HG03442 (cell line): ENCODE measurements around the gene ENDOV.
"Not testable (repeated sequence)": the region's sequence is repeated elsewhere in the genome, so short reads cannot be mapped to it uniquely, and the experiment has no call there.

Experiments
- ATAC-seq: cut with Tn5 transposase; IDR thresholded peaks from one replicate; pipeline ENCODE4 v1.9.1; 2021; ENCODE audit warnings: mild to moderate bottlenecking, moderate library complexity; ENCODE audit not compliant: unreplicated experiment

Gene ENDOV

GRCh38 chr17:80388175-80388574, 26.8 kb upstream of the ENDOV start:
- no peak for ATAC-seq

GRCh38 chr17:80388601-80389000, 26.4 kb upstream of the ENDOV start:
- ATAC-seq: no peak

- no peak for ATAC-seq
These were observed 25.7 kb upstream of the ENDOV start for GRCh38 chr17:80389011-80389995.

GRCh38 chr17:80393241-80393890, 21.6 kb upstream of the ENDOV start:
- no peak for ATAC-seq

- ATAC-seq: no peak
These were observed 21.0 kb upstream of the ENDOV start for GRCh38 chr17:80393961-80394360.

GRCh38 chr17:80394629-80395216, 20.2 kb upstream of the ENDOV start:
- ATAC-seq: no peak

GRCh38 chr17:80395402-80396151, 19.4 kb upstream of the ENDOV start:
- no peak for ATAC-seq

GRCh38 chr17:80396157-80397033, 18.6 kb upstream of the ENDOV start:
- no peak for ATAC-seq

- no peak for ATAC-seq
These were observed 18.0 kb upstream of the ENDOV start for GRCh38 chr17:80397034-80397387.

GRCh38 chr17:80397686-80398085, 17.3 kb upstream of the ENDOV start:
- no peak for ATAC-seq

- not testable (repeated sequence) for ATAC-seq
These were observed 13.9 kb upstream of the ENDOV start for GRCh38 chr17:80401086-80401485.

GRCh38 chr17:80402102-80402501, 12.9 kb upstream of the ENDOV start:
- ATAC-seq: not testable (repeated sequence)

- ATAC-seq: no peak
These were observed 12.0 kb upstream of the ENDOV start for GRCh38 chr17:80402959-80403358.

- ATAC-seq: no peak
These were observed 8.8 kb upstream of the ENDOV start for GRCh38 chr17:80406146-80406545.

- ATAC-seq: not testable (repeated sequence)
These were observed 7.0 kb upstream of the ENDOV start for GRCh38 chr17:80407917-80408316.

- no peak for ATAC-seq
These were observed 6.1 kb upstream of the ENDOV start for GRCh38 chr17:80408872-80409271.

GRCh38 chr17:80409626-80410025, 5.3 kb upstream of the ENDOV start:
- no peak for ATAC-seq

GRCh38 chr17:80410441-80411087, 4.4 kb upstream of the ENDOV start:
- not testable (repeated sequence) for ATAC-seq

GRCh38 chr17:80413771-80414507, 1.0 kb upstream of the ENDOV start:
- ATAC-seq: no peak
